Stimulated activated naive CD8-positive, alpha-beta T cell treated with anti-CD3 and anti-CD28 coated beads, Interleukin-15, Interleukin-2, amounts not matched to agents 100 ng/mL and 50 ng/mL, for 24 hours (primary cell): ENCODE measurements around the gene PRMT2.

Experiments used
- H3K27ac Mint-ChIP-seq: one replicate; pipeline ENCODE4 v1.8.0; 2021; ENCODE audit warnings: mild to moderate bottlenecking, mixed read lengths
- H3K27me3 Mint-ChIP-seq: one replicate; pipeline ENCODE4 v1.8.0; 2021; ENCODE audit warnings: mixed read lengths
- H3K36me3 Mint-ChIP-seq: one replicate; pipeline ENCODE4 v1.8.0; 2021; ENCODE audit warnings: low read depth, mixed read lengths
- H3K4me1 Mint-ChIP-seq: one replicate; pipeline ENCODE4 v1.8.0; 2021; ENCODE audit warnings: low read depth, mixed read lengths
- H3K4me3 Mint-ChIP-seq: one replicate; pipeline ENCODE4 v1.8.0; 2021; ENCODE audit warnings: mild to moderate bottlenecking, mixed read lengths
- H3K9me3 Mint-ChIP-seq: one replicate; pipeline ENCODE4 v1.8.0; 2021; ENCODE audit warnings: mixed read lengths

Gene PRMT2

GRCh38 chr21:46645840-46646239, 10.4 kb downstream of the PRMT2 start:
- Mint-ChIP-seq H3K4me1 (peaks cover 32% of the 10 kb centered on the region), H3K4me3 (no peak overlapping the region), H3K27ac (no peak overlapping the region)

GRCh38 chr21:46646541-46647154, 11.2 kb downstream of the PRMT2 start:
- Mint-ChIP-seq H3K9me3 (no peaks in the 10 kb centered on the region), H3K27ac (peak overlapping the region; percentile 19), H3K27me3 (no peaks in the 10 kb centered on the region), H3K4me1 (peaks cover 26% of the 10 kb centered on the region), H3K36me3 (peaks cover 81% of the 10 kb centered on the region), H3K4me3 (no peak overlapping the region)

More at GRCh38 chr21:46645840-46646239, 10.4 kb downstream of the PRMT2 start:
- Mint-ChIP-seq H3K36me3 (peaks cover 81% of the 10 kb centered on the region), H3K27me3 (no peaks in the 10 kb centered on the region), H3K9me3 (no peaks in the 10 kb centered on the region)

DNA sequence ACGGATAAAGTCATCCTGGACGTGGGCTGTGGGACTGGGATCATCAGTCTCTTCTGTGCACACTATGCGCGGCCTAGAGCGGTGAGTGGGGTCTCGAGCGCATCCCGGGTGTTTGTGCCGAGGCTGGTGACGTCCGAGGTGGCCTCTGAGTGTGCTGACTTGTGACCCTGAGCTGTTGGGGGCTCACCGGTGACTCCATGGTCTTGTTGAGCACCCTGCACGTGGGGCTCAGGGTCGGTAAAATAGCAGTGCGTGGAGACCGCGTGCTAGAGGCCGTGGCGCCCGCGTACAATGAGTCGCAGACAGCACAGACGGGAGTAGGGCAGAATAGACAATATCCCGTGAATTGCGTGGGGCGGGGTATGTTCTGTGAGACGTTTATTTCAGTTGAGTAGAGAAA, 13.1 kb downstream of the PRMT2 start:
- Mint-ChIP-seq H3K36me3 (peaks cover 91% of the 10 kb centered on the region), H3K4me1 (peaks cover 22% of the 10 kb centered on the region), H3K9me3 (peaks cover 4% of the 10 kb centered on the region), H3K4me3 (no peak overlapping the region), H3K27ac (no peak overlapping the region), H3K27me3 (no peaks in the 10 kb centered on the region)

GRCh38 chr21:46649356-46649755, 13.9 kb downstream of the PRMT2 start:
- H3K9me3 Mint-ChIP-seq = peaks cover 11% of the 10 kb centered on the region
- peaks cover 22% of the 10 kb centered on the region for H3K4me1 Mint-ChIP-seq
- no peak overlapping the region for H3K27ac Mint-ChIP-seq
- H3K4me3 Mint-ChIP-seq = no peak overlapping the region
- H3K27me3 Mint-ChIP-seq = no peaks in the 10 kb centered on the region
- peaks cover 91% of the 10 kb centered on the region for H3K36me3 Mint-ChIP-seq

GRCh38 chr21:46650476-46651098, 15.1 kb downstream of the PRMT2 start:
- Mint-ChIP-seq H3K9me3 (peaks cover 20% of the 10 kb centered on the region), H3K27me3 (no peaks in the 10 kb centered on the region), H3K4me1 (peaks cover 22% of the 10 kb centered on the region), H3K4me3 (no peak overlapping the region), H3K36me3 (peaks cover 93% of the 10 kb centered on the region), H3K27ac (no peak overlapping the region)

GRCh38 chr21:46651121-46651520, 15.6 kb downstream of the PRMT2 start:
- peaks cover 93% of the 10 kb centered on the region for H3K36me3 Mint-ChIP-seq
- H3K27ac Mint-ChIP-seq = no peak overlapping the region
- H3K27me3 Mint-ChIP-seq = no peaks in the 10 kb centered on the region

GRCh38 chr21:46655230-46655629, 19.8 kb downstream of the PRMT2 start:
- Mint-ChIP-seq H3K4me1 (peaks cover 12% of the 10 kb centered on the region), H3K9me3 (peaks cover 23% of the 10 kb centered on the region), H3K36me3 (peaks cover 82% of the 10 kb centered on the region), H3K4me3 (no peak overlapping the region), H3K27me3 (no peaks in the 10 kb centered on the region), H3K27ac (no peak overlapping the region)

More at GRCh38 chr21:46651121-46651520, 15.6 kb downstream of the PRMT2 start:
- Mint-ChIP-seq H3K4me3 (no peak overlapping the region), H3K9me3 (peaks cover 23% of the 10 kb centered on the region), H3K4me1 (peaks cover 22% of the 10 kb centered on the region)

- no peaks in the 10 kb centered on the region for H3K27me3 Mint-ChIP-seq
- no peak overlapping the region for H3K4me3 Mint-ChIP-seq
- H3K36me3 Mint-ChIP-seq = peaks cover 68% of the 10 kb centered on the region
- peaks cover 19% of the 10 kb centered on the region for H3K4me1 Mint-ChIP-seq
- no peak overlapping the region for H3K27ac Mint-ChIP-seq
- peaks cover 23% of the 10 kb centered on the region for H3K9me3 Mint-ChIP-seq
These were observed 21.3 kb downstream of the PRMT2 start for GRCh38 chr21:46656820-46657219.

GRCh38 chr21:46660505-46660904, 25.0 kb downstream of the PRMT2 start:
- H3K36me3 Mint-ChIP-seq = peaks cover 42% of the 10 kb centered on the region
- H3K27me3 Mint-ChIP-seq = no peaks in the 10 kb centered on the region
- H3K9me3 Mint-ChIP-seq = peaks cover 3% of the 10 kb centered on the region
- no peak overlapping the region for H3K4me3 Mint-ChIP-seq
- H3K4me1 Mint-ChIP-seq = peaks cover 20% of the 10 kb centered on the region
- peak overlapping the region; percentile 53 for H3K27ac Mint-ChIP-seq

- Mint-ChIP-seq H3K4me3 (peak overlapping the region; percentile 48), H3K27ac (no peak overlapping the region), H3K36me3 (peaks cover 41% of the 10 kb centered on the region), H3K27me3 (no peaks in the 10 kb centered on the region), H3K9me3 (no peaks in the 10 kb centered on the region), H3K4me1 (peaks cover 25% of the 10 kb centered on the region)
These were observed 25.7 kb downstream of the PRMT2 start for GRCh38 chr21:46661211-46661625.

DNA sequence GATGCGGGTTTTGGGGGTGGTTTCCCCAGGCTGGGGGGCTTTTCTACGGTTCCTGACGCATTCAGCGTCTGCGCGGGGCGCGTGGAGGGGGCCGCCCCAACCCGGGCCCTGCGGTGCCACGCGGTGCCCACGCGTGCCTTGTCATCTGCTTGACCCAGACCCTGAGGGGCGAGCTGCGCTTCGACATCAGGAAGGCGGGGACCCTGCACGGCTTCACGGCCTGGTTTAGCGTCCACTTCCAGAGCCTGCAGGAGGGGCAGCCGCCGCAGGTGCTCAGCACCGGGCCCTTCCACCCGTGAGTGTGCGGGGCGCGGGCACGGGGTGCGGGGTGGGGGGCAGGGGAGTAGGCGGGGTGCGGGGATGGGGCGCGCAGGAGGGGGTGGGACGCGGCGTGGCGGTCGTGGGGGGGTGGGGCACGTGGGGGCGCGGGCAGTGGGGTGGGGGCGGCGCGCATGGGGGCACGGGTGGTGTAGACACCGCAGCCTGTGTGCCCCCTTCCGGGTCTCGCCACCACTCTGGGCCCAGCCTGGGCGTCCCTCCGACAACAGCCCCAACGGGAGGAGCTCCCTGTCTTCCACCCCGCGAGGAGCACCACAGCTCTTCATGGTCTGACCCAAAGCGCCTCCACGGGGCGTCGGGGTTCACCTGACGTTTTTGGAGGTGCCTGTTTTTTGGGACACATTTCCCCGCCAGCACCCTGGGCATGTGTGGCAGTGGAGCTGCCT, 26.3 kb downstream of the PRMT2 start:
- H3K4me1 Mint-ChIP-seq = peaks cover 25% of the 10 kb centered on the region
- peaks cover 35% of the 10 kb centered on the region for H3K36me3 Mint-ChIP-seq
- H3K27ac Mint-ChIP-seq = no peak overlapping the region
- H3K27me3 Mint-ChIP-seq = no peaks in the 10 kb centered on the region
- H3K4me3 Mint-ChIP-seq = peak overlapping the region; percentile 48
- no peaks in the 10 kb centered on the region for H3K9me3 Mint-ChIP-seq

DNA sequence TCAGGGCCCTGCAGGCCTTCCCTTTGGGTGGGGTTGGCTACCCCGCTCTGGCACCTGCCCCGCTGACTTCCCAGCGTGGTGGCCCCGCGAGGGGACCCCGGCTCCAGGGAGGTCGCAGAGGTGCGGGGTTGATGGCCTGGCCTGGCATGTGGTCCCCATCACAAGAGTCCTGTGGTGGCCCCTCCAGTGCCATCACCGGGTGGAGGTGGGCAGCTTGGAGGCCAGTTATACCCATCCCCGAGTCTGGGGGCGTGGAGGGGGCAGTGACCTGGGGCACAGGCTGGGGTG, 26.8 kb downstream of the PRMT2 start:
- H3K36me3 Mint-ChIP-seq = peaks cover 32% of the 10 kb centered on the region
- H3K27ac Mint-ChIP-seq = no peak overlapping the region
- H3K4me1 Mint-ChIP-seq = peaks cover 24% of the 10 kb centered on the region
- no peaks in the 10 kb centered on the region for H3K27me3 Mint-ChIP-seq
- H3K4me3 Mint-ChIP-seq = no peak overlapping the region
- no peaks in the 10 kb centered on the region for H3K9me3 Mint-ChIP-seq

- Mint-ChIP-seq H3K4me3 (no peak overlapping the region), H3K9me3 (no peaks in the 10 kb centered on the region), H3K27ac (no peak overlapping the region), H3K27me3 (no peaks in the 10 kb centered on the region), H3K4me1 (peaks cover 21% of the 10 kb centered on the region), H3K36me3 (peaks cover 28% of the 10 kb centered on the region)
These were observed 27.5 kb downstream of the PRMT2 start for GRCh38 chr21:46662765-46663500.

GRCh38 chr21:46663754-46664153, 28.3 kb downstream of the PRMT2 start:
- no peaks in the 10 kb centered on the region for H3K9me3 Mint-ChIP-seq
- H3K27me3 Mint-ChIP-seq = no peaks in the 10 kb centered on the region
- no peak overlapping the region for H3K4me3 Mint-ChIP-seq
- H3K36me3 Mint-ChIP-seq = peaks cover 20% of the 10 kb centered on the region
- H3K4me1 Mint-ChIP-seq = peaks cover 25% of the 10 kb centered on the region
- no peak overlapping the region for H3K27ac Mint-ChIP-seq
